RWPE2 (cell line): ENCODE measurements around the gene MACROD2.

Experiments used
- ATAC-seq: fragments of 200-7000 bp; cut with Tn5 transposase; 3 replicates; pipeline ENCODE4 v1.9.1; 2021; ENCODE audit warnings: low read depth
- DNase-seq: peaks from one replicate; pipeline ENCODE4 v3.0.0-alpha.2; 2020; ENCODE audit warnings: low spot score
- H3K27ac ChIP-seq: fragments of 450-650 bp; 2 replicates; pipeline ENCODE4 v1.5.1; 2017; ENCODE audit warnings: mild to moderate bottlenecking; ENCODE audit not compliant: poor library complexity, severe bottlenecking
- H3K27me3 ChIP-seq: fragments of 250-450 bp; sonication (Bioruptor Pico); 2 replicates; pipeline ENCODE4 v1.5.1; 2021; ENCODE audit warnings: mild to moderate bottlenecking, moderate library complexity; ENCODE audit not compliant: insufficient read depth, poor library complexity, severe bottlenecking
- H3K36me3 ChIP-seq: fragments of 250-450 bp; sonication (Bioruptor Pico); 2 replicates; pipeline ENCODE4 v1.5.1; 2020; ENCODE audit warnings: low read depth, mild to moderate bottlenecking, moderate library complexity
- H3K4me1 ChIP-seq: fragments of 250-450 bp; sonication (Bioruptor Pico); 2 replicates; pipeline ENCODE4 v1.5.1; 2021; ENCODE audit warnings: mild to moderate bottlenecking, moderate library complexity; ENCODE audit not compliant: insufficient read depth, poor library complexity, severe bottlenecking
- H3K4me3 ChIP-seq: fragments of 250-450 bp; sonication (Bioruptor Pico); 2 replicates; pipeline ENCODE4 v1.5.1; 2021; ENCODE audit warnings: mild to moderate bottlenecking, moderate library complexity; ENCODE audit not compliant: severe bottlenecking
- H3K9me3 ChIP-seq: fragments of 250-450 bp; sonication (Bioruptor Pico); 2 replicates; pipeline ENCODE4 v1.5.1; 2021; ENCODE audit warnings: mild to moderate bottlenecking, moderate library complexity; ENCODE audit not compliant: severe bottlenecking
- CTCF ChIP-seq: fragments of 450-650 bp; IDR thresholded peaks from one replicate; pipeline ENCODE4 v1.5.1; 2017; ENCODE audit warnings: mild to moderate bottlenecking, moderate library complexity; ENCODE audit not compliant: poor library complexity, severe bottlenecking

MACROD2 gene

GRCh38 chr20:15179781-15180180, 1184.5 kb downstream of the MACROD2 start:
- DNase-seq (no peak), ATAC-seq (no peak)
- no peaks in the 10 kb centered on the region for H3K27me3 ChIP-seq
- H3K9me3 ChIP-seq, result no peaks in the 10 kb centered on the region
- TF ChIP-seq CTCF, result no peak
- H3K27ac ChIP-seq, result no peak overlapping the region
- H3K4me3 ChIP-seq, result no peak overlapping the region
- H3K36me3 ChIP-seq, result no peaks in the 10 kb centered on the region
- no peaks in the 10 kb centered on the region for H3K4me1 ChIP-seq

DNA sequence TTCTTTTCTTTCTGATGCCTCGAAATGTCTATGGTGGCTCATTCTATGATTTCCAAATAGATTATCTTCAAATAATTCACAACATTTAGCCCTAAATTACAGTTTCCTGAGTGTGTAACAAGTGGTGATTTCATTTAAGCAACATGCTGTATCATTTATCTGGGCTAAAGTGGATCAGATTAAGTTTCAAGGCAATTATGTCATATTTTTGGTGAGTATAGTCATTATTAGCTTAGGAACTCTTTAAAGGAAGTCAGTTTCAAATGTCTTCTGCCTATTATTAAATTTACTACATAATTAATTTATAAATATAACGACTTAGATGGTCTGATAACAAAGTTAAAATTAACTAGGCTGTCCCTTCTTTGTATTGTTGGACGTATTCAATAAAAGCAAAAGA, 1190.0 kb downstream of the MACROD2 start:
- H3K27me3 ChIP-seq, result no peaks in the 10 kb centered on the region
- H3K9me3 ChIP-seq, result no peaks in the 10 kb centered on the region
- no peaks in the 10 kb centered on the region for H3K4me1 ChIP-seq
- ATAC-seq, result no peak
- no peaks in the 10 kb centered on the region for H3K36me3 ChIP-seq
- DNase-seq, result no peak
- no peak overlapping the region for H3K27ac ChIP-seq
- no peak for TF ChIP-seq CTCF
- H3K4me3 ChIP-seq, result no peak overlapping the region

DNA sequence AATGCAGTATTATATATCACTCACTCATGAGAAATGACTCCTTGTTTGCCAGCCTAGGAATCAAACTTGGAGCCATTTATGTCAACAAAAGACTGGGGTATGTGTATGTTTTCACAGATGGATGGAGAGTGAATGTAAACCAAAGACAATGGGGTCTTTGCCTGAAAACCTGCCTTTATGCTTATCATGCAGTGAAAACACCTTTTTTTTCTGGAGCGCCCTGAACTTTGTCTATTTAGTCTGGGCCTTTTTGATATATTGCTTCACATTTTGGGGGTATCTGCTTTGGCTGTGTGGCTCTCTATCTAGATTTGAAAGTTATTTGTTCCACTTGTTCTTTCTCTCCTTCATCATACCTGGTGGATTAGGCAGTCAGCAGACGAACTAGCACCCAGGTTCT, 1190.6 kb downstream of the MACROD2 start:
- Histone ChIP-seq H3K27ac (no peak overlapping the region), H3K4me3 (no peak overlapping the region), H3K27me3 (no peaks in the 10 kb centered on the region), H3K36me3 (no peaks in the 10 kb centered on the region), H3K4me1 (no peaks in the 10 kb centered on the region), H3K9me3 (no peaks in the 10 kb centered on the region)
- no peak for DNase-seq
- no peak for TF ChIP-seq CTCF
- ATAC-seq, result no peak

GRCh38 chr20:15187612-15188011, 1192.3 kb downstream of the MACROD2 start:
- DNase-seq (no peak), ATAC-seq (no peak)
- no peak overlapping the region for H3K4me3 ChIP-seq
- no peaks in the 10 kb centered on the region for H3K27me3 ChIP-seq
- no peaks in the 10 kb centered on the region for H3K9me3 ChIP-seq
- no peak for TF ChIP-seq CTCF
- no peaks in the 10 kb centered on the region for H3K36me3 ChIP-seq
- H3K4me1 ChIP-seq, result no peaks in the 10 kb centered on the region
- no peak overlapping the region for H3K27ac ChIP-seq

- Histone ChIP-seq H3K27me3 (no peaks in the 10 kb centered on the region), H3K4me1 (no peaks in the 10 kb centered on the region), H3K27ac (no peak overlapping the region), H3K36me3 (no peaks in the 10 kb centered on the region), H3K9me3 (no peaks in the 10 kb centered on the region), H3K4me3 (no peak overlapping the region)
- ATAC-seq (no peak), DNase-seq (no peak)
- TF ChIP-seq CTCF, result no peak
Observed at GRCh38 chr20:15188415-15188814, 1193.1 kb downstream of the MACROD2 start.
